ENCODE data around the gene LRRC75B.
"Not testable (repeated sequence)": the region's sequence is repeated elsewhere in the genome, so short reads cannot be mapped to it uniquely, and the experiment has no call there.

LRRC75B gene

DNA sequence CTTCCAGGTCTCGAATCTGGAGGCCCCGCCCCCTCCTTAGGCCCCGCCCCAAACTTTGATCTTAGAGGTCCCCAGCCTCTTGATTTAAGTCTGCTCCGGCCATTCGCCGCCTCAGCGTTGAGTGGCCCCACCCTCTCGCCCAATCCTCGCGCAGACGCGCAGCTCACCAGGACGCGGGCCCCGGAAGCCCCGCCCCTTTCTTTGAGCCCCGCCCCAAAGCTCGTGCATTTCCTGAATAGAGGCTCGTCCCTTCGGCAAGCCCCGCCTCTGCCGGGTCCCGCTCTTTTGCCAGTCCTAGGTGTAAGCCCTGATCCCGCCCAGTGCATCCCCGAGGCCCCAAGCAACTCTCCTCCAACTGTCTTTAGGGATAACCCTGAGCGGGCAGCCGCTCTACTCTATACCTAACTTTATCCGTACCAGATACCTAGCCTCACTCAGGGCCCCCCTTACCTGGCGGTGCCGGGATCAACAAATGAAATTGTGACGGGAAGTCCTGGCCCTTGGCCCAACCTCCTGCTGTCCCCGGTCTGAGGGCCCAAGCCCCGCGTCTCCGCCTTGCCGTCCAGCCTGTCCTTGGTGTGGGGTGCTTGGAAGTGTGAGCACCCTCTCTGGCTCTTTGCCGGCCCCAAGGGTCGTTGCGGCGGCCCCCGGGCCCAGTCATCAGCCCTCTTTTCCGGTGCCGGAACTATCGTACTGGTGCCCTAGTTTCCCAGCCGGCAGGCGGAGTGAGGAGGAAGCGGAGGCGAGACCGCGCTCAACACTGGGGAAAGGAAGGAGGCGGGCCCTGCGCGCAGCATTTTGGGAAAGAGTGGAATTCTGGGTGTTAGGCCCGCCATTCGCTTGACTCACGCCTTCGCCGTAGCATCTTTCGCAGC lies 37.5 kb downstream of the LRRC75B start, which contains the start of gene SNRPD3:
SNRPD3 (plus strand) TSS at position 835 of the 875 bp plus-strand sequence. CDS start 1,676 bp downstream, outside the sequence.
- peak within 1 kb of the TSS; percentile 98 for H3K27ac ChIP-seq (ENCODE audit: low read depth, low read length)
- H3K27me3 ChIP-seq (ENCODE audit: control insufficient read depth in 5 of 5, insufficient read depth in 4 of 5, low read length in 5 of 5), result no peaks in the 10 kb centered on the region
- peak within 1 kb of the TSS; percentile 81 to 99 (median 96) for H3K4me3 ChIP-seq (ENCODE audit: low read depth in 1 of 5, low read length in 5 of 5)
- peaks cover 18 to 50% (median 46%) of the 10 kb centered on the region in 5 donors for H3K4me1 ChIP-seq (ENCODE audit: control insufficient read depth in 5 of 5, insufficient read depth in 5 of 5, low read length in 5 of 5)
- H3K9me3 ChIP-seq (ENCODE audit: control insufficient read depth in 5 of 5, low read length in 5 of 5), result no peaks in the 10 kb centered on the region
- peak within 1 kb of the TSS; percentile 92 to 98 (median 96) for H3K9ac ChIP-seq (ENCODE audit: low read length in 5 of 5)
- H3K36me3 ChIP-seq (ENCODE audit: control insufficient read depth in 5 of 5, insufficient read depth in 5 of 5, low read length in 5 of 5), result peaks cover 12 to 38% (median 29%) of the 10 kb centered on the region in 5 donors

DNA sequence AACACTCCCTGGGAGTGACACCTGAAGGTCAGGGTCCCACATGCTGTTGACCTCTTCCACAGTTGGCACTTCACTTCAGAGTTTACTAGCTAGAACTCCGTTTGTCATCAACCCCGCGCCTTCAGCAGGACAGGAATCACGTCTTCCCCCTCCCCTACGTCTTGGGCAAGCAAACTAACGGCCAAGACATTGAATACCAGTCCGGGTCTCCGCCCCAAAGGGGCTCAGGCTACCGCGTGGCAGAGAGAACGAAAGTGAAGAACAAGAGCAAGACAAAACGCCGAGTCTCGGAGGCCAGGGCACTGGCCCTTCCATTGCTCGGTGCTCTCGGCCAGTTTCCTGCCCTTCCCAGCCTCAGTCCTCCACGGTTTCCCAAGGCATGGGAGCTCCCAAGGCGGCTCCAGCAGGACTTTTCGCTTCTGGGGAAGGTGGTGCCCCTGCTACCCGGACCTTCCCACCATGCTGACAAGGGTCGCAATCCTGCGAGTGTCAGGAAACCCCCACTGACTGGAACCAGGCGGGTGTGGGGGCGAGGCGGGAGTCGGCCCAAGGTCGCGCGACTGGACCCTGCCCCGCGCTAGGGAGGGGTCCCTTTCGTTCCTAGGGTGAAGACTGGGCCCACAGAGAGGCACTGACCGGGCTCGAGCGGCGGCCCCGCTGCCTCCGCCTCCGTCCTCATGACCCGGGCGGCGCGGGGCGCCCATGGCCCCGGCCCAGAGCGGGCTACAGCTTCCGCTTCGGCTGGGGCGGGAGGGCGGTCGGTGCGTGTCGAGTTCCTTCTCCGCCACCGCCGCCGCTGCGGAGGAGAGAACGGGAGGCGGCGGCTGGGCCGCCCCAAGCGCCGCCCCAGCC lies 38.3 kb downstream of the LRRC75B start, which contains the start of gene GUCD1:
GUCD1 (minus strand) TSS at position 826 of the 852 bp plus-strand sequence; CDS start at position 679, 147 bp downstream.
- peak within 1 kb of the TSS; percentile 92 to 98 (median 96) for H3K9ac ChIP-seq (ENCODE audit: low read length in 5 of 5)
- no peaks in the 10 kb centered on the region for H3K9me3 ChIP-seq (ENCODE audit: control insufficient read depth in 5 of 5, low read length in 5 of 5)
- H3K27ac ChIP-seq (ENCODE audit: low read depth, low read length), result peak within 1 kb of the TSS; percentile 98
- H3K4me1 ChIP-seq (ENCODE audit: control insufficient read depth in 5 of 5, insufficient read depth in 5 of 5, low read length in 5 of 5), result peaks cover 19 to 58% (median 47%) of the 10 kb centered on the region in 5 donors
- H3K27me3 ChIP-seq (ENCODE audit: control insufficient read depth in 5 of 5, insufficient read depth in 4 of 5, low read length in 5 of 5), result no peaks in the 10 kb centered on the region
- peak within 1 kb of the TSS; percentile 81 to 99 (median 96) for H3K4me3 ChIP-seq (ENCODE audit: low read depth in 1 of 5, low read length in 5 of 5)
- H3K36me3 ChIP-seq (ENCODE audit: control insufficient read depth in 5 of 5, insufficient read depth in 5 of 5, low read length in 5 of 5), result peaks cover 12 to 43% (median 28%) of the 10 kb centered on the region in 5 donors

DNA sequence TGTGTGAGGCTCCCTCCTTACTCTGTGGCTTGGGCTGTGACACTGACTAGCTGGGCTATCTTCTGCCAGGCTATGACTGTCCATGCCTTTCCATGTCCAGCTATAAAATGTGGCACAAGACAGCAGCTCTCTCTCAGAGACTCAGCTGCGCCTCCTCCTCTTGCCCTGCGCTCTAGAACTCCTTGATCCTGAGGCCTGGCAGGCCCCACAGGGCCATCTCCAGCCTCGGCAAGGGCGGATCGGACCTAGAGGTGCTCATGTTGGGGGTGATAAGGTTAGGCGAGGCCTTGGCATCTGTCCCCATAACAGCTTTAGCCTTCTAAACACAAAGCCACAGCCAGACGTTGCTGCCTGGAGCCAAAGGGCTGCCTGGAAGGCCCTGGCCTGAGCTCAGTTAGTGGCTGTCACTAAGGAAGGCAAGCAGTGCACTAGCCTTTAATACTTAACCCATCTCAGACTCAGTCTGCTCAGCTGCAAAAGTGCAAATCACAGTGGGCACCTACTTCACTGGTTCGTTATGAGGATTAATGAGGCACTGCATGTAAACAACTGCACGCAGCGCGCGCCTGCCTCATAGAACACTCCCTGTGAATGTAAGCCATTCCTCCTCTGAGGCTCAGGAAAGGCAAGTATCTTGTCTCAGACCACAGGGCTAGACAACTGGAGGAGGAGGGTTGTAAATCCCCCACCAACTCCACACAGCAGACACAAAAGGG lies 39.1 kb downstream of the LRRC75B start:
- H3K4me3 ChIP-seq (ENCODE audit: low read depth in 1 of 5, low read length in 5 of 5), result peak overlapping the region; percentile 81 to 92 (median 92)
- no peaks in the 10 kb centered on the region for H3K27me3 ChIP-seq (ENCODE audit: control insufficient read depth in 5 of 5, insufficient read depth in 4 of 5, low read length in 5 of 5)
- H3K36me3 ChIP-seq (ENCODE audit: control insufficient read depth in 5 of 5, insufficient read depth in 5 of 5, low read length in 5 of 5), result peaks cover 7 to 37% (median 24%) of the 10 kb centered on the region in 5 donors
- no peaks in the 10 kb centered on the region for H3K9me3 ChIP-seq (ENCODE audit: control insufficient read depth in 5 of 5, low read length in 5 of 5)
- H3K27ac ChIP-seq (ENCODE audit: low read depth, low read length), result peak overlapping the region; percentile 96
- H3K9ac ChIP-seq (ENCODE audit: low read length in 5 of 5), result peak overlapping the region; percentile 84 to 98 (median 96)
- H3K4me1 ChIP-seq (ENCODE audit: control insufficient read depth in 5 of 5, insufficient read depth in 5 of 5, low read length in 5 of 5), result peaks cover 19 to 61% (median 44%) of the 10 kb centered on the region in 5 donors

DNA sequence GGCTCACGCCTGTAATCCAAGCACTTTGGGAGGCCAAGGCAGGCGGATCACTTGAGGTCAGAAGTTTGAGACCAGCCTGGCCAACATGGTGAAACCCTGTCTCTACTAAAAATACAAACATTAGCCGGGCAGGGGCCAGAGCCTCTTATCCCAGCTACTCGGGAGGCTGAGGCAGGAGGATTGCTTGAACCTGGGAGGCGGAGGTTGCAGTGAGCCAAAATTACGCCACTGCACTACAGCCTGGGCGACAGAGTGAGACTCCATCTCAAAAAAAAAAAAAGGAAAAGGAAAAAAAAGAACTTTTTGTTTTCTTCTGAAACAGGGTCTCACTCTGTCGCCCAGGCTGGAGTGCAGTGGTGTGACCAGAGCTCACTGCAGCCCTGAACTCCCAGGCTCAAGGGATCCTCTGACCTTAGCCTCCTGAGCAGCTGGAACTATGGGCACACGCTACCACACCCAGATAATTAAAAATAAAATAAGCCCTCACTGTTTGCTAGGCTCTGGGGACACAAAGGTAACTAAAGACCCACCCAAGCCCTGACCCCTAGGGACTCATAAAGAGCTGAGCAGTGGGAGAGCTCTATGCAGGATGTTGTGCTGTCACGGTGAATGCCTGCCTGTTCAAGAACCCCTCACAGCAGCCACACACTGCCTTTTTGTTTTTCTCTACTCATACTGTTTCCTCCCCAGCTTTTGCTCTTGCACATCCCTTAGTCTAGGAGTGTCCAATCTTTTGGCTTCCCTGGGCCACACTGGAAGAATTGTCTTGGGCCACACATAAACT lies 40.2 kb downstream of the LRRC75B start:
- H3K9ac ChIP-seq (ENCODE audit: low read length in 5 of 5), result peak overlapping the region in 1 of 5 donors; percentile 96
- H3K4me3 ChIP-seq (ENCODE audit: low read depth in 1 of 5, low read length in 5 of 5), result peak overlapping the region in 3 of 5 donors; percentile 81 to 92 (median 85)
- H3K27ac ChIP-seq (ENCODE audit: low read depth, low read length), result peak overlapping the region; percentile 96
- not testable (repeated sequence) for H3K27me3 ChIP-seq (ENCODE audit: control insufficient read depth in 5 of 5, insufficient read depth in 4 of 5, low read length in 5 of 5); H3K9me3 ChIP-seq (ENCODE audit: control insufficient read depth in 5 of 5, low read length in 5 of 5)
- peaks cover 19 to 61% (median 44%) of the 10 kb centered on the region in 5 donors for H3K4me1 ChIP-seq (ENCODE audit: control insufficient read depth in 5 of 5, insufficient read depth in 5 of 5, low read length in 5 of 5)
- peaks cover 0 to 38% (median 25%) of the 10 kb centered on the region in 5 donors for H3K36me3 ChIP-seq (ENCODE audit: control insufficient read depth in 5 of 5, insufficient read depth in 5 of 5, low read length in 5 of 5)

DNA sequence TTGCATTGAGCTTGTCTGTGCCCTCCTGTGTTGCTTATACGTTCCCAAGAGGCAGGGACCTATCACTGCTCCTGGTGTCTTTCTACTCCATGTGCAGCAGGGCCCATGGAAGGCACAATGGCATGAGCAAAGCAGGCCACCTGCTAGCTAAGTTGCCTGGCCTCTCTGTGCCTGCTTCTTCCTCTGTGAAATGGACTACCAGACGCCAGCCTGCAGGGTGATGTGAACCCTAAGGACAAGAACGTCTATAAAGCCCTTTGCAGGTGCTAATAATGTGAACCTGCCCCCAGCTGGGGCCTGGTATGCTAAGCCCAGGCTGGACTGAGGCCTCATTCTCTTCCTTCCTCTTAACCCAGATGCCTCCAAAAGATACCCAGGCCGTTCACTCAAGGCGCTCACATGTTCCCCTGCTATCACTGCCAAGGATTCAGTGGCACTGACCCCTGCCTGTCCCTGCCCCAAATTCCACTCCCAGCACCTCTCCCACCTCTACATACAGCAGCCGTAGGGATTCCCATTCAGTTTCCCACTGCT lies 41.9 kb downstream of the LRRC75B start:
- Histone ChIP-seq H3K9ac (ENCODE audit: low read length in 5 of 5) (peak overlapping the region in 1 of 5 donors; percentile 5), H3K4me3 (ENCODE audit: low read depth in 1 of 5, low read length in 5 of 5) (no peak overlapping the region), H3K36me3 (ENCODE audit: control insufficient read depth in 5 of 5, insufficient read depth in 5 of 5, low read length in 5 of 5) (peaks cover 0 to 52% (median 38%) of the 10 kb centered on the region in 5 donors), H3K9me3 (ENCODE audit: control insufficient read depth in 5 of 5, low read length in 5 of 5) (no peaks in the 10 kb centered on the region), H3K4me1 (ENCODE audit: control insufficient read depth in 5 of 5, insufficient read depth in 5 of 5, low read length in 5 of 5) (peaks cover 12 to 45% (median 29%) of the 10 kb centered on the region in 5 donors), H3K27me3 (ENCODE audit: control insufficient read depth in 5 of 5, insufficient read depth in 4 of 5, low read length in 5 of 5) (no peaks in the 10 kb centered on the region), H3K27ac (ENCODE audit: low read depth, low read length) (no peak overlapping the region)

DNA sequence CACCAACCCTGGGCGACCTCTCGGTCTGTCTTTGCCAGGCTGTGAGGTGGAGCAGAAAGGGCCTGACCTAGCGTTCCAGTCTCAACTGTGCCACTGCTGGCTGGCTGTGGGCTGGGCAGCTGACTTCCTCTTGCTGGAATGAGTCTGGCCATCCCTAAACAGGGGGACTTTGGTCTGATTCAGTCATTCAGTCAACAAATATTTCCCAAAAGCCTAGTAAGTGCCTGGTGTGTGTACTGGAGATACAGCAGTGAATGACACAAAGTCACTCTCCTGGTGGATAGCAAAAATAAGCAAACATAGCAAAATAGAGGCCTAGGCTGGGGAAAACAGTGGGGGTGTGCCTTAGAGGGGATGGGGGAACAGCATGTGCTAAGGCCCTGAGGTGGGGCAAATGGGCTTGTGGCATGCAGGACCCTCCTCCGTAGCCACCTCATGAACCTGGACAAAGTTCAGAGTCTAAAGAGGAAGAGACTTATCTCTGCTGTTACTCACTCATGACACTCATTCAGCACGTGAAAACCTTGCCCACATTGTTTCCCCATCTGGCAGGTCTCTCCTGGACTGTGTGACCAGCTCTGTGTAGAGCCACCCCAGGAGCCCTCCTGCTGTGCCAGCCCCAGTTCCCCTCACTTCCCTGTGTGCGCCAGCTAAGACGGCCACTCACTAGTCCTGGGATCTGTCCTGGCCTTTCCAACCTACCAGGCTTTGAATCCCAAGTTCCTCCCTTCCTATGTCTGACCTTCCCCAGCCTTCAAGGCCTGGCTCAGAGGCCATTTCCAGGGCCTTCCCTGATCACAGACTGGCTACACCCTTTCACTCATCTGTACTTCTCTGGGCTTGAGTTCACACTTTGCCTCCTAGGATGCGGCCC lies 42.6 kb downstream of the LRRC75B start:
- Histone ChIP-seq H3K9me3 (ENCODE audit: control insufficient read depth in 5 of 5, low read length in 5 of 5) (no peaks in the 10 kb centered on the region), H3K4me3 (ENCODE audit: low read depth in 1 of 5, low read length in 5 of 5) (no peak overlapping the region), H3K36me3 (ENCODE audit: control insufficient read depth in 5 of 5, insufficient read depth in 5 of 5, low read length in 5 of 5) (peaks cover 0 to 53% (median 38%) of the 10 kb centered on the region in 5 donors), H3K4me1 (ENCODE audit: control insufficient read depth in 5 of 5, insufficient read depth in 5 of 5, low read length in 5 of 5) (peaks cover 12 to 46% (median 32%) of the 10 kb centered on the region in 5 donors), H3K27me3 (ENCODE audit: control insufficient read depth in 5 of 5, insufficient read depth in 4 of 5, low read length in 5 of 5) (no peaks in the 10 kb centered on the region), H3K27ac (ENCODE audit: low read depth, low read length) (no peak overlapping the region), H3K9ac (ENCODE audit: low read length in 5 of 5) (peak overlapping the region in 1 of 5 donors; percentile 5)

DNA sequence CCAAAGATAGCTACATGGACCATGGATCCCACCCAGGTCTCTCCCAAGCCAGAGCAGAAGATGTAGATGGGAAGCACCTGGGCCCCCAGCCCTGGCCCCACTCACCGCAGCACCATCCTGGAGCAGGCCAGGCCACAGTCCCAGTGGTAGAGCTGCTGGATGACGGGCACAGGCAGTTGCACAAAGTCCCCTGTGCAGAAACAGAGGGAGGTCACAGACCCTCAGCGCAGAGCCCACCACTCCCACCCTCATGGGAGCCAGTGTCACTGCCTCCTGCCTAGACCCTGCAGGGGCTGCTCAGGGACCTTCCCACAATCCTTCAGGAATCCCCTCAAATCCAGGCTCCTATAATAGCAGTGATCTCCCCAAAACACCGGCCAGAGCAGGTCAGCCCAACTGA lies 44.1 kb downstream of the LRRC75B start:
- Histone ChIP-seq H3K36me3 (ENCODE audit: control insufficient read depth in 5 of 5, insufficient read depth in 5 of 5, low read length in 5 of 5) (peaks cover 0 to 67% (median 46%) of the 10 kb centered on the region in 5 donors), H3K9me3 (ENCODE audit: control insufficient read depth in 5 of 5, low read length in 5 of 5) (no peaks in the 10 kb centered on the region), H3K27ac (ENCODE audit: low read depth, low read length) (no peak overlapping the region), H3K9ac (ENCODE audit: low read length in 5 of 5) (no peak overlapping the region), H3K4me3 (ENCODE audit: low read depth in 1 of 5, low read length in 5 of 5) (no peak overlapping the region), H3K4me1 (ENCODE audit: control insufficient read depth in 5 of 5, insufficient read depth in 5 of 5, low read length in 5 of 5) (peaks cover 9 to 41% (median 26%) of the 10 kb centered on the region in 5 donors), H3K27me3 (ENCODE audit: control insufficient read depth in 5 of 5, insufficient read depth in 4 of 5, low read length in 5 of 5) (no peaks in the 10 kb centered on the region)

DNA sequence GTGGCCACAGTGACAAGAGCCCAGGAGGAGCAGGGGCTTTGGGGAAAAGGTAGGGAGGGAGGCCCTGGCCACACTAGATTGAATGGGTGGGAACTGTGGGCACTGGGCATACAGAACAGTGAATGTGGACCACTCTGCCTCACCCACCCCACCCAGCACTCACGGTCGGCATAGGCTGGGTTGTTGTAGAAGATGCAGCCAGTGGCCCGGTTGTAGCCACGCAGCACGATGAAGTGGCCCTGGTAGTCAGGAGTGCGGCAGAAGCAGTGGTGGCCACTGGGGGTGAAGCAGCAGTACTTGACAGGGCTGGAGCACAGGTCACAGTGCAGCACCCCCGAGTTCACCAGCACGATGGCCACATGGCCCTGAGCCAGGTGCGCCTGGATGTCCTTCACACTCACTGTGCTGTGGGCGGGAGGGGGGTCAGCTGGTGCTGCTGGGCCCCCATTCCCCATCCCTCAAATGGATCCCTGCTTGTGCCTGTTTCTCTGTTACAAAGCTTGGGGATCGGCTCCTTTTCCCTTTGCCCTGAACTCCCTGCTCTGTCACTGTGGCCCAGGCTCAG lies 49.1 kb downstream of the LRRC75B start:
- Histone ChIP-seq H3K9ac (ENCODE audit: low read length in 5 of 5) (no peak overlapping the region), H3K9me3 (ENCODE audit: control insufficient read depth in 5 of 5, low read length in 5 of 5) (no peaks in the 10 kb centered on the region), H3K4me1 (ENCODE audit: control insufficient read depth in 5 of 5, insufficient read depth in 5 of 5, low read length in 5 of 5) (peaks cover 0 to 21% (median 14%) of the 10 kb centered on the region in 5 donors), H3K4me3 (ENCODE audit: low read depth in 1 of 5, low read length in 5 of 5) (no peak overlapping the region), H3K27me3 (ENCODE audit: control insufficient read depth in 5 of 5, insufficient read depth in 4 of 5, low read length in 5 of 5) (no peaks in the 10 kb centered on the region), H3K36me3 (ENCODE audit: control insufficient read depth in 5 of 5, insufficient read depth in 5 of 5, low read length in 5 of 5) (peaks cover 0 to 86% (median 76%) of the 10 kb centered on the region in 5 donors), H3K27ac (ENCODE audit: low read depth, low read length) (no peak overlapping the region)
